Heart left ventricle (tissue), 16 donors: ENCODE measurements around the gene PALLD. TPM values are rescaled to one million over a fixed set of nuclear protein-coding genes. Genes with fewer than 3 reads are reported as not detected.

ENCODE experiments used
- ATAC-seq, 4 donors: fragments of 200-7000 bp; cut with Tn5 transposase; one replicate each; pipeline ENCODE4 v1.9.1; 2020 to 2022; ENCODE audit warnings: moderate library complexity in 4 of 4, mild to moderate bottlenecking in 3 of 4, moderate number of reproducible peaks in 1 of 4
- DNase-seq, 5 donors: peaks; one replicate each; pipeline ENCODE4 v3.0.0-alpha.2; 2020
- H3K27ac ChIP-seq, 12 donors: fragments of 200-600 bp; sonication (generic) in 4 of 12; one replicate each; pipeline versions ENCODE4 v1.5.0 to v1.8.0; 2016 to 2022; ENCODE audit warnings: mild to moderate bottlenecking in 2 of 12
- H3K27me3 ChIP-seq, 9 donors: fragments of 200-600 bp; sonication (generic) in 2 of 9; one replicate each; pipeline versions ENCODE4 v1.5.1 to v1.8.0; 2016 to 2022; ENCODE audit warnings: mild to moderate bottlenecking in 3 of 9
- H3K36me3 ChIP-seq, 9 donors: fragments of 200-600 bp; sonication (generic) in 2 of 9; one replicate each; pipeline versions ENCODE4 v1.5.0 to v1.8.0; 2018 to 2022; ENCODE audit warnings: mild to moderate bottlenecking in 2 of 9
- H3K4me1 ChIP-seq, 12 donors: fragments of 200-600 bp; sonication (generic) in 4 of 12; one replicate each; pipeline versions ENCODE4 v1.5.0 to v1.8.0; 2016 to 2022; ENCODE audit warnings: mild to moderate bottlenecking in 3 of 12
- H3K4me3 ChIP-seq, 12 donors: fragments of 200-600 bp; sonication (generic) in 4 of 12; one replicate each; pipeline versions ENCODE4 v1.5.0 to v1.8.0; 2017 to 2022; ENCODE audit warnings: mild to moderate bottlenecking in 9 of 12, moderate library complexity in 4 of 12
- H3K9me3 ChIP-seq, 12 donors: fragments of 200-600 bp; sonication (generic) in 4 of 12; one replicate each; pipeline versions ENCODE4 v1.5.0 to v1.8.0; 2016 to 2022; ENCODE audit warnings: mild to moderate bottlenecking in 1 of 12
- CTCF ChIP-seq, 12 donors: fragments of 200-600 bp; sonication (generic) in 4 of 12; IDR thresholded peaks; one replicate each; pipeline versions ENCODE4 v1.5.0 to v1.8.0; 2018 to 2022; ENCODE audit warnings: antibody characterized with exemption in 12 of 12, mild to moderate bottlenecking in 5 of 12
- POLR2A ChIP-seq, 2 donors: fragments of 450-650 bp; IDR thresholded peaks; one replicate each; pipeline ENCODE4 v1.6.1; 2017; ENCODE audit warnings: antibody characterized with exemption in 2 of 2, mild to moderate bottlenecking in 2 of 2, moderate library complexity in 2 of 2
- WGBS, 4 donors: extraction: QIAGEN DNeasy Blood & Tissue Kit in 2 of 4; methylation state at CpG; one replicate each; pipeline versions ENCODE4 v1.1.5 to v1.1.7; 2013 to 2018; 5-methylcytosine and 5-hydroxymethylcytosine counted together
- intact Hi-C, 10 donors: fragments of 100-400 bp; cut with DNase I; formaldehyde crosslinking; loops; one replicate each; pipeline versions ENCODE4 v1.11.1 to v1.14.2; 2022
- polyA plus RNA-seq, 2 donors: library from polyadenylated mRNA; stranded (reverse); fragments of 200-250 nt; gene quantifications; one replicate each; pipeline ENCODE4 v1.2.3, GENCODE V29; 2013
- total RNA-seq, 9 donors: library from RNA; depleted of rRNA in 2 of 9; stranded (reverse); fragments of >200 nt in 2 of 9; fragmentation: NEBNext Ultra II Directional in 3 of 9; extraction: Animal tissue kit (Norgen Biotek cat#: 25700) in 3 of 9; gene quantifications; one replicate each; pipeline versions ENCODE4 v1.1.0 to v1.2.4, GENCODE V29; 2016 to 2023
- donor health status: ischemic (EF 13 %, LVEDD 7.1; RV severe dilation, severe dysfunction).
- donor health status: healthy with polysubstance abuse.
- donor health status: DM: no; HTN: yes; CAD: no.
- donor health status: DM: no; HTN: no; CAD: no.
- donor health status: ischemic (EF 25% LVEDD 6.9; RV normal size, moderate dysfunction).
- donor health status: ischemic (EF 25% LVEDD 5.7; RV mildly dilated, moderate dysfunction).
- donor health status: healthy.
- donor health status: DM: yes; HTN: yes; CAD: no.
- donor health status: ischemic (EF 35%, LVEDD 5.7; RV mildly dilated, moderate dysfunction).
- donor health status: nonischemic (EF 11% LVEDD 7.7; RV severe dilation, severe dysfunction).
- donor health status: DM: yes; HTN: yes; CAD: no.
- donor health status: PGD.
- donor health status: ischemic (EF 29% LVEDD 5.4; RV normal size, mild dysfunction).
- donor health status: nonischemic (EF 23%, LVEDD 6.1; RV moderate dilation, normal function).

PALLD gene
- total and polyA plus RNA-seq, 11 donors, result 193 to 1,428 (median 1,015) TPM

GRCh38 chr4:168717847-168718246 is 221.0 kb downstream of the PALLD start:
- Histone ChIP-seq H3K36me3 (peaks cover 0 to 17% (median 0%) of the 10 kb centered on the region in 9 donors), H3K9me3 (no peaks in the 10 kb centered on the region), H3K4me3 (no peak overlapping the region), H3K27me3 (no peaks in the 10 kb centered on the region), H3K4me1 (peaks cover 0 to 47% (median 25%) of the 10 kb centered on the region in 12 donors), H3K27ac (peak overlapping the region; percentile 17 to 88 (median 74))
- intact Hi-C loops, result loop anchor here in 5 of 10 donors (2.0 to 10.0 kb wide), 3 partner anchors 117 to 287 kb away; no protein-coding TSS in a partner anchor
- ATAC-seq, result peak; percentile 84 to 90 (median 87)
- no peak for TF ChIP-seq POLR2A (IDR thresholded peaks at IDR 0.05)
- TF ChIP-seq CTCF (IDR thresholded peaks at IDR 0.05), result no peak
- WGBS, 4 donors, result 22 to 27% (median 24%) methylated on average over 3 of the region's 3 CpGs
- DNase-seq, result peak in 3 of 5 donors; percentile 51 to 69 (median 65)

- Histone ChIP-seq H3K4me1 (peaks cover 0 to 55% (median 34%) of the 10 kb centered on the region in 12 donors), H3K36me3 (peaks cover 0 to 4% (median 0%) of the 10 kb centered on the region in 9 donors), H3K27me3 (no peaks in the 10 kb centered on the region), H3K9me3 (no peaks in the 10 kb centered on the region), H3K4me3 (no peak overlapping the region), H3K27ac (peak overlapping the region in 2 of 12 donors; percentile 74 to 88)
- intact Hi-C loops, result loop anchor here in 4 of 10 donors (10.0 kb wide), 2 partner anchors 115 to 285 kb away; no protein-coding TSS in a partner anchor
- DNase-seq (no peak), ATAC-seq (no peak)
- TF ChIP-seq POLR2A (IDR thresholded peaks at IDR 0.05) (no peak), CTCF (IDR thresholded peaks at IDR 0.05) (no peak)
- WGBS, 4 donors, result 95 to 100% (median 98%) methylated on average over 1 of the region's 1 CpG
These were observed 222.9 kb downstream of the PALLD start for GRCh38 chr4:168719725-168720124.

- Histone ChIP-seq H3K36me3 (no peaks in the 10 kb centered on the region), H3K4me3 (no peak overlapping the region), H3K9me3 (no peaks in the 10 kb centered on the region), H3K4me1 (peaks cover 0 to 55% (median 34%) of the 10 kb centered on the region in 12 donors), H3K27ac (peak overlapping the region in 1 of 12 donors; percentile 3), H3K27me3 (no peaks in the 10 kb centered on the region)
- TF ChIP-seq POLR2A (IDR thresholded peaks at IDR 0.05) (no peak), CTCF (IDR thresholded peaks at IDR 0.05) (no peak)
- DNase-seq, result no peak
- WGBS, 4 donors, result 76 to 87% (median 80%) methylated on average over 4 of the region's 4 CpGs
- intact Hi-C loops, result no loop called here
- no peak for ATAC-seq
These were observed 223.6 kb downstream of the PALLD start for GRCh38 chr4:168720396-168720900.

GRCh38 chr4:168722391-168722790 is 225.5 kb downstream of the PALLD start:
- Histone ChIP-seq H3K36me3 (no peaks in the 10 kb centered on the region), H3K9me3 (peaks cover 0 to 5% (median 0%) of the 10 kb centered on the region in 12 donors), H3K4me3 (no peak overlapping the region), H3K27ac (peak overlapping the region in 5 of 12 donors; percentile 3 to 43 (median 16)), H3K27me3 (no peaks in the 10 kb centered on the region), H3K4me1 (peaks cover 0 to 36% (median 27%) of the 10 kb centered on the region in 12 donors)
- TF ChIP-seq POLR2A (IDR thresholded peaks at IDR 0.05), result no peak
- TF ChIP-seq CTCF (IDR thresholded peaks at IDR 0.05), result no peak
- no peak for ATAC-seq
- intact Hi-C loops, result no loop called here
- WGBS, 4 donors, result 58 to 88% (median 70%) methylated on average over 2 of the region's 2 CpGs
- DNase-seq, result no peak
